LNCaP clone FGC (cell line): ENCODE measurements around the gene IL1RAPL1.
A peak's percentile ranks its signal among the peaks of the same experiment; 100 is the strongest.

Source experiments
- DNase-seq: peaks from one replicate; pipeline ENCODE4 v3.0.0-alpha.2; 2011; ENCODE audit warnings: low read depth
- H3K4me3 ChIP-seq: 2 replicates; pipeline ENCODE4 v1.5.1; 2011; ENCODE audit warnings: mild to moderate bottlenecking, low read depth, low read length, control low read depth
- CTCF ChIP-seq: IDR thresholded peaks from 2 replicates; pipeline ENCODE4 v1.5.1; 2012; ENCODE audit warnings: mild to moderate bottlenecking; ENCODE audit not compliant: control insufficient read depth, insufficient read depth; ENCODE audit errors: extremely low read depth

The IL1RAPL1 gene

DNA sequence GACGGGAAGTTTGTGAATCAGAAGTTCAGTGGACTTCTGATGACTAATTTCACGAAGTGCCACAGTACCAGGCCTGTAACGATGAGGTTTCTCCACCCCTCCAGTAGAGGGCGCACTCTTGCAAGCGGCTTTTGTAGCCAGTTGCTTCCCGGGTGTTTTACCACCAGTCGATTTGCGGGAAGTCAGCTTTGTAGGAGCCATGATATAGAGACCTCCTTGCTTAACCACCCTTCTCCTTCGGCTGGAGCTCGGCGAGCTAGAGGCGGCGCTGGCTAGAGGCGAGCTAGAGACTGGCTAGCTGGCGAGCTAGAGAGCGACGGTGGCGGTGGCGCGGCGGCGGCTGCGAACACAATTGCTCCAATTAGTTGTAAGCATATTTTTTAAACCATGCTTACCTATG lies 72.0 kb downstream of the IL1RAPL1 start:
- DNase-seq = no peak
- H3K4me3 ChIP-seq = no peak overlapping the region
- TF ChIP-seq CTCF = 0 out of 2 replicates have a peak, but pooled peaks have one; percentile 7

- no peak for TF ChIP-seq CTCF
- no peak overlapping the region for H3K4me3 ChIP-seq
- DNase-seq = no peak
Measured at GRCh38 chrX:28665778-28666177, 78.5 kb downstream of the IL1RAPL1 start.

- H3K4me3 ChIP-seq = no peak overlapping the region
- no peak for DNase-seq
- TF ChIP-seq CTCF = no peak
Measured at GRCh38 chrX:28668303-28668702, 81.1 kb downstream of the IL1RAPL1 start.

DNA sequence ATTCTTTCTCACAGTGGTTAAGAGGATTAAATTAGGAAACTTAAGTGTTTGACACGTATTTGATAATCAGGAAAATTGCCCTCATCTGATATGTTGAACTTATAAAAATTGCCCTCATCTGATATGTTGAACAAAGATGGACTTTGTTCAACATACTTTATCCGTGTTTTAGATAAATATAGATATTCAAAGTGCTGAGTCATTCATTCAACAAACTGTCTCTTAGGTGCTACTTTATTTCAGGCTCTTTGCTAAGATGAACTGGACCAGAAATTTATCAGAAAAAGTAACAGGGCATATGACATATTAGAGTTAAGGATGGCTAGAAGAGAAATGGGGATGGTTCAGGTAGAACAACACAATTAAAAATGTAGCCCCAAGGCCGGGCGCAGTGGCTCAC lies 81.7 kb downstream of the IL1RAPL1 start:
- H3K4me3 ChIP-seq = no peak overlapping the region
- TF ChIP-seq CTCF = no peak
- no peak for DNase-seq

DNA sequence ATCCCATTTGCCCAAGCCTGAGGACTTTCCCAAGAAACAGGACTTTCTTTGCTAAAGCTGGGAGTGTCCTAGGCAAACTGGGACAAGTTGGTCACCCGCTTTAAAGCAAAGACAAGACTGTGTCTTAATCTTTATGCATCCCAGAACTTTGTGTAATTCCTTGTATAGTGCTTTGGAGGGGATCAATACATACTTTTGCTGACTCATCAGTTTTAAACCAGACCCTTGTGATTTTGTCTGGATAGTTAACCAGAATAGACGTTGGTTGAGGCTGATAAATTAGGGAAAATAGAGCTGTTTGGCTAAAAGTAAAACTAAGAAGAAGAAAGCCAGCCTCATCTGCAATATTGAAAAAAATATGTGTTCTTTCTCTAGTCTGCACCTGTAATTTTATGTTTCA lies 82.8 kb downstream of the IL1RAPL1 start:
- no peak overlapping the region for H3K4me3 ChIP-seq
- DNase-seq = no peak
- no peak for TF ChIP-seq CTCF

- no peak for DNase-seq
- TF ChIP-seq CTCF = no peak
- H3K4me3 ChIP-seq = no peak overlapping the region
Measured at GRCh38 chrX:28675173-28675572, 87.9 kb downstream of the IL1RAPL1 start.

DNA sequence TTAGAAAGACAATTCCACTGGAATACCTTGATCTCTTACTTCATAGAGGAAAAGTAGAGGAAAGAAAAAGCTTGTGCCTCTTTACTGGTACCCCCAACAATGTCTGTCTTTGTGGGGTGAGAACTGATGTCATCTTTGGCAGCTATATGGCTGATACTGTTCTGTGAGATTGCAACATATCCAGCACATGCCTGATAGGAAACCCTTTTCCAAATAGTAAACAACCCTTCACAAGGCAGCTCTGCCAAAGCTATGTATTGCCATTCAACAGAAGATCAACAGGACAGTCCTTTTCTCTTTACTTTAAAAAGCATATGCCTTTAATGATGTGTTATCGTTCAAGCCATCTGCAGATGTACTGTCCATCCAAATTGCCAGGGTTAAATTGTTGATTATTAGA lies 105.9 kb downstream of the IL1RAPL1 start:
- DNase-seq = peak; percentile 52
- no peak overlapping the region for H3K4me3 ChIP-seq
- no peak for TF ChIP-seq CTCF
